Prostate gland (tissue), 2 donors: ENCODE measurements around the gene TIMP2.

Experiments used
- POLR2A ChIP-seq: fragments of 450-650 bp; IDR thresholded peaks from one replicate; pipeline ENCODE4 v1.6.1; 2016; ENCODE audit warnings: antibody characterized with exemption, mild to moderate bottlenecking
- TF ChIP-seq, protein P1 (sequence below), 4 experiments: fragments of 200-600 bp in 2 of 4; fragments of 450-650 bp in 2 of 4; sonication (generic) in 2 of 4; IDR thresholded peaks; 1 replicate in 3 of 4; 2 replicates in 1 of 4; pipeline ENCODE4 v1.5.1; 2016 to 2019; ENCODE audit warnings: antibody characterized with exemption in 4 of 4, mild to moderate bottlenecking in 2 of 4, moderate library complexity in 2 of 4

DNA sequence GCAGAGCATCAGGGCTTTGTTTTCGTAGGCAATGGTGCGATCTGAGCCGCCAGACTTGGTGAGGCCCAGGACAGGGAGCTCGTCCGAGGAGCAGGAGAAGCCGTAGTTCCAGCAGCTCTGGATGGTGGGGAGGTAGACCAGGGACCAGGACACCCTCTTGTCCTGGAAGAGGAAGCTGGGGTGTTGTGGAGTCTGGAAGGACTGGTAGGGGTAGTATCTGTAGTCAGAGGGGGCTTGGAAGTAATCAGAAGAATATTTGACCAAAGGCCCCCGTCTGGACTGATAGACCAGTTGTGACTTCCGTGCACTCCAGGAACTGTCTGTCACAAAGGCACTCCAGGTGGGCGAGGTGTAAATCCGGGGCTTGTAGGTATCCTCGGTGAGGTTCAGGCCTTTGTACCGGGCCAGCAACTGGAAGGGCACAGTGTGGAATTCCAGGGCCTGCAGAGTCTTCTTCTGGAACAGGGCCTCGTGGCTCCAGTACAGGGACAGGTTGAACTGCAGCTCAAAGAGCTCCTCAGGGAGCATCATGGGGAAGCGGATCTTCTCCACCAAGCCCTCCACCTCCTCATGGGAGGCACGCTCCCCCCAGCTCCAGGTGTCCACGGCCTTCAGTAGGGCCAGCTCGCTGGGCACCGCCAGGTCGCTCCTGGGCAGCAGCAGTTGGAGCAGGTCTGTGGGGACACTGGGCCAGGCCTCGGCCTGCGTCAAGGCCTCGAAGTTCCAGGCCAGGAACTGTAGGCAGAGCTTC, 46.7 kb upstream of the TIMP2 start:
- TF ChIP-seq POLR2A, result no peak
- TF ChIP-seq, protein P1, sequence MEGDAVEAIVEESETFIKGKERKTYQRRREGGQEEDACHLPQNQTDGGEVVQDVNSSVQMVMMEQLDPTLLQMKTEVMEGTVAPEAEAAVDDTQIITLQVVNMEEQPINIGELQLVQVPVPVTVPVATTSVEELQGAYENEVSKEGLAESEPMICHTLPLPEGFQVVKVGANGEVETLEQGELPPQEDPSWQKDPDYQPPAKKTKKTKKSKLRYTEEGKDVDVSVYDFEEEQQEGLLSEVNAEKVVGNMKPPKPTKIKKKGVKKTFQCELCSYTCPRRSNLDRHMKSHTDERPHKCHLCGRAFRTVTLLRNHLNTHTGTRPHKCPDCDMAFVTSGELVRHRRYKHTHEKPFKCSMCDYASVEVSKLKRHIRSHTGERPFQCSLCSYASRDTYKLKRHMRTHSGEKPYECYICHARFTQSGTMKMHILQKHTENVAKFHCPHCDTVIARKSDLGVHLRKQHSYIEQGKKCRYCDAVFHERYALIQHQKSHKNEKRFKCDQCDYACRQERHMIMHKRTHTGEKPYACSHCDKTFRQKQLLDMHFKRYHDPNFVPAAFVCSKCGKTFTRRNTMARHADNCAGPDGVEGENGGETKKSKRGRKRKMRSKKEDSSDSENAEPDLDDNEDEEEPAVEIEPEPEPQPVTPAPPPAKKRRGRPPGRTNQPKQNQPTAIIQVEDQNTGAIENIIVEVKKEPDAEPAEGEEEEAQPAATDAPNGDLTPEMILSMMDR (IDR thresholded peaks at IDR 0.05), result no peak
